Forelimb muscle (tissue), 1 donor: Measurements from ENCODE around the gene COQ4. TPM values are rescaled to one million over a fixed set of nuclear protein-coding genes. Genes with fewer than 3 reads are reported as not detected.
A peak's percentile ranks its signal among the peaks of the same experiment; 100 is the strongest.
"Not testable (repeated sequence)": the region's sequence is repeated elsewhere in the genome, so short reads cannot be mapped to it uniquely, and the experiment has no call there.

Experiments used
- DNase-seq: peaks from one replicate; pipeline ENCODE4 v3.0.0-alpha.2; 2013; ENCODE audit warnings: low read depth
- polyA plus RNA-seq: library from polyadenylated mRNA; unstranded; fragments of 120-200 nt; gene quantifications from one replicate; pipeline ENCODE4 v1.2.1, GENCODE V29; 2013; ENCODE audit not compliant: insufficient read length

COQ4 gene
- polyA plus RNA-seq: 31.6 TPM

GRCh38 chr9:128322404-128323211 is at the start of gene COQ4, which contains the start of gene TRUB2:
TSS of gene COQ4 (plus strand) at chr9:128322839. CDS start at chr9:128322859, 20 bp downstream.
TSS of gene TRUB2 (minus strand) at chr9:128322447. CDS start at chr9:128322408, 39 bp downstream.
- DNase-seq: peak; percentile 86

- DNase-seq: no peak
Observed at GRCh38 chr9:128274245-128274644, 48.4 kb upstream of the COQ4 start.

- DNase-seq: no peak
Observed at GRCh38 chr9:128275198-128276007, 47.2 kb upstream of the COQ4 start, which contains the start of gene GOLGA2. TSS of gene GOLGA2 (minus strand) at chr9:128276007. CDS start at chr9:128275976, 31 bp downstream.

- peak; percentile 98 for DNase-seq
Observed at GRCh38 chr9:128276008-128276573, 46.5 kb upstream of the COQ4 start, which contains the start of gene SWI5. TSS of gene SWI5 (plus strand) at chr9:128276276.

- DNase-seq: peak; percentile 17
Observed at GRCh38 chr9:128276574-128277270, 45.9 kb upstream of the COQ4 start.

GRCh38 chr9:128279088-128280073 is 43.3 kb upstream of the COQ4 start:
- not testable (repeated sequence) for DNase-seq

GRCh38 chr9:128280084-128280622 is 42.5 kb upstream of the COQ4 start:
- DNase-seq: no peak

- no peak for DNase-seq
Observed at GRCh38 chr9:128282500-128282899, 40.1 kb upstream of the COQ4 start.

- DNase-seq: no peak
Observed at GRCh38 chr9:128285033-128285784, 37.4 kb upstream of the COQ4 start.

- DNase-seq: no peak
Observed at GRCh38 chr9:128286440-128286839, 36.2 kb upstream of the COQ4 start.

- DNase-seq: no peak
Observed at GRCh38 chr9:128288273-128289004, 34.2 kb upstream of the COQ4 start.

GRCh38 chr9:128292009-128292408 is 30.6 kb upstream of the COQ4 start:
- no peak for DNase-seq

- no peak for DNase-seq
Observed at GRCh38 chr9:128293091-128293490, 29.5 kb upstream of the COQ4 start.

GRCh38 chr9:128294142-128294541 is 28.5 kb upstream of the COQ4 start:
- DNase-seq: no peak

- no peak for DNase-seq
Observed at GRCh38 chr9:128296340-128297220, 26.1 kb upstream of the COQ4 start.

- DNase-seq: no peak
Observed at GRCh38 chr9:128297221-128297773, 25.3 kb upstream of the COQ4 start.
